Measurements from ENCODE around the gene LPCAT3.

DNA sequence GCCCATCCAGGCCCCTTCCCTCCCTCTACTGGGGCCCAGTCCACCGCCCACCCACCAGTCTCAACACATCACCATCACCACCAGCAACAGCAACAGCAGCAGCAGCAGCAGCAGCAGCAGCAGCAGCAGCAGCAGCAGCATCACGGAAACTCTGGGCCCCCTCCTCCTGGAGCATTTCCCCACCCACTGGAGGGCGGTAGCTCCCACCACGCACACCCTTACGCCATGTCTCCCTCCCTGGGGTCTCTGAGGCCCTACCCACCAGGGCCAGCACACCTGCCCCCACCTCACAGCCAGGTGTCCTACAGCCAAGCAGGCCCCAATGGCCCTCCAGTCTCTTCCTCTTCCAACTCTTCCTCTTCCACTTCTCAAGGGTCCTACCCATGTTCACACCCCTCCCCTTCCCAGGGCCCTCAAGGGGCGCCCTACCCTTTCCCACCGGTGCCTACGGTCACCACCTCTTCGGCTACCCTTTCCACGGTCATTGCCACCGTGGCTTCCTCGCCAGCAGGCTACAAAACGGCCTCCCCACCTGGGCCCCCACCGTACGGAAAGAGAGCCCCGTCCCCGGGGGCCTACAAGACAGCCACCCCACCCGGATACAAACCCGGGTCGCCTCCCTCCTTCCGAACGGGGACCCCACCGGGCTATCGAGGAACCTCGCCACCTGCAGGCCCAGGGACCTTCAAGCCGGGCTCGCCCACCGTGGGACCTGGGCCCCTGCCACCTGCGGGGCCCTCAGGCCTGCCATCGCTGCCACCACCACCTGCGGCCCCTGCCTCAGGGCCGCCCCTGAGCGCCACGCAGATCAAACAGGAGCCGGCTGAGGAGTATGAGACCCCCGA lies 81.4 kb downstream of the LPCAT3 start:
- no peak for TF ChIP-seq CTCF (conservative IDR thresholded peaks at IDR 0.05; ENCODE audit: low read depth, low read length)
- TF ChIP-seq EZH2 (IDR thresholded peaks at IDR 0.05; ENCODE audit: borderline replicate concordance, low read depth, low read length, poor library complexity, severe bottlenecking), result no peak
